NCI-H748 treated with DMSO at 0.1 percent for 48 hours (cell line): Measurements from ENCODE around the gene ABHD12.

Source experiments
- DNase-seq: peaks from one replicate; lab custom pipeline; 2025; lab: John Stamatoyannopoulos, UW

ABHD12 gene

GRCh38 chr20:25256226-25256859, 134.3 kb downstream of the ABHD12 start:
- no peak for DNase-seq

- no peak for DNase-seq
Observed at GRCh38 chr20:25254986-25255680, 135.5 kb downstream of the ABHD12 start.

DNA sequence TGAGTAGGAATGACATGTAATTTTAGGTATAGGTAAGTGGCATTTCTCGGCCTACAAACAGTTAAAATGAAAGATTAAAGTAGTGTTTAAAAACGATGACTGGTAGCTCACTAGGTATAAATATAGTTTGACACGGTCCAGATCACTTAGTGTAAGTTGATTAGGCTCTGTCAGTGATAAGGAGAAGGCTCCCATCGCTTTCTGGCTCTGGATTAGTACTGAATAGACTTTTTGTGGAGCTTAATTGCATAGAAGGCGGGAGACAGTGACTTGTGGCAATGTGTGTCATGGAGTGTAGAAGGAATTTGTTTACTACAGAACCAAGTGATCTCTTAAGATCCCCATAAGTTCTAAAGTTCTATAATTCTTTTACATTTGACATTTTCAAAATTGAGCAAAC, 136.1 kb downstream of the ABHD12 start:
- no peak for DNase-seq

DNA sequence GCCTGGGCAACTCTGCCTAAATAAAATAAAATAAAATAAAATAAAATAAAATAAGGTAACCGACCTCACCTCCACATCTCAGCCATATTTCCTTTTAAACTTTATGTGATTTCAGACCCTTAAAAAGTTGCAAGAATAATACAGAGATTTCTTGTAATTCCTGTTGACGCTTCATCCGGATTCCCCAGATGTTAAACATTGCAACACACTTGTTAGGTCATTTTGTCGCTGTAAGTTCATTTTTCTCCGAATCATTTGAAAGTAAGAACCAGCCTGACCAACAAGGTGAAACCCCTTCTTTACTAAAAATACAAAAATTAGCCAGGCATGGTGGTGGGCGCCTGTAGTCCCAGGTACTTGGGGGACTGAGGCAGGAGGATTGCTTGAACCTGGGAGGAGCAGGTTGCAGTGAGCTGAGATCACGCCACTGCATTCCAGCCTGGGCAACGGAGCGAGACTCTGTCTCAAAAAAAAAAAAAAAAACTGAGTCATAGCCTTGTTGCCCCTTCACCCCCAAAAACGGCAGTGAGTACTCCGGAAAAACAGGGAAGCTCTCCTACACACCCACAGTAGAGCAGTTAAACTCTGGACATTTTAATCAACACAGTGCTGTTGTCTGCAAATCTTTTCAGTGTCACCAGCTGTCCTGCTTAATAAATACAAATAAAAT, 136.9 kb downstream of the ABHD12 start:
- DNase-seq, result no peak

DNA sequence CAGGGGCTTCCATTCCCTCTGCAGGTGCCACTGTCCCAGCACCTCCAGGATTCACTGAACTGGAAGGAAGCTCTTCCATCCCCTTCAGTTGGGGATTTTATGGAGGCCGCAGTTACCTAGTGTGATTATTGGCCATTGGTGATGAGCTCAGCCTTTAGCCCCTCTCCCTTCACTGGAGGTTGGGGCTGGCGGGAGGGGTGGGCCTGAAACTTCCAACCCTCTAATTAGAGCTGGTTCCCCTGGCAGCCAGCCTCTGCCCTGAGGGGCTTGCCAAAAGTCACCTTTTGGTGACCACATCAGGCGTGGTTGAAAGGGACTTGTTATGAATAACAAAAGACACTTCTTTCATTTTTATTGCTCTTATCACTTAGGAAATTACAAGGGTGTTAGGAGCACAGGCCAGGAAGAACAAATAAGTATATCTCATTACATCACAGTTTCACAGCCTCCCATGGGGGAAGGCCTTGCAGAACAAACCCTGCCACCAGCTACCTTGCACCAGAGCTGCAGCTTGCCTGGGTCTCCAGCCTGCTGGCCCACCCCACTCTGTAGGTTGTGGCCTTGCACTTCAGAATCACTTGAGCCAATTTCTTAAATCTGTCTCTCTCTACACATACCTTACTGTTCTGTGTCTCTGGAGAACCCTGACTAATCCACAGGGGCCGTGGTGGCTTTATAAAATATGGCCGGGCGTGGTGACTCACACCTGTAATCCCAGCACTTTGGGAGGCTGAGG, 137.8 kb downstream of the ABHD12 start:
- DNase-seq, result no peak

DNA sequence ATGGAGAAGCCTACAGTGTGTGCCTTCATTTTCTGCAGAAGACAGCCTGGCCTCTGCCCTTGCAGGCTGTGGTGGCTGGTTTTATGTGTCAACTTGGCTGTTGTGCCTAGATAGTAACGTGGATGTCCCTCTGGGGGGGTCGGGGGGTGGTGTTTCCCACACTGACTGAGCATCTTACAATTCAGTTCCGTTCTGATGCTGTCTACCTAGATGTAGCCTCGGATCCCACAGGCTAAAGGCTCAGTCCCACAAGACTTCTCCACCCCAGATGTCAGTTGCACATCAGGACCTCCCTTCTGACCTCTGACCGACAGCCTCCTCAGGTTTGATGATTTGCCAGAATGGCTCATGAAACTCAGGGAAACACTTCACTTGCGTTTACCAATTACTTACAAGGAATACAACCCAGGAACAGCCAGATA, 138.4 kb downstream of the ABHD12 start:
- DNase-seq, result no peak

DNA sequence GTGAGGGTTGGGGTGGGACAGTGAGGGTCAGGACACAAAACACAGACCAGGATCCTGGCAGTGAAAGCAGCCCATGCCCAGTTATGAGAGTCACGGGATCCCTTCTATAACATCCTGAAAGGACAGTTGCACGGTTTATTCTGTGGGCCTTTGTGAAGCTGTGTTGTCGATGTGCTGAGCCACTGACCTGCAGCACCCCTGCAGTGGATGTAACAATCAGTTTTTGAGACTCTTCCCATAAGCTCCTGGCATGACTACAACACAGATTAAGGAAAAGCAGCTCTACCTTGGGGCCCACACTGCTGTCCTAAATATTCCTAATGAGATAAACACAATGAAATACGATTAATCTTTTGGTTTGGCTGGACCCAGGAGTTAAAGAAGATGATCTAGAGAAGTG, 139.1 kb downstream of the ABHD12 start:
- no peak for DNase-seq

DNA sequence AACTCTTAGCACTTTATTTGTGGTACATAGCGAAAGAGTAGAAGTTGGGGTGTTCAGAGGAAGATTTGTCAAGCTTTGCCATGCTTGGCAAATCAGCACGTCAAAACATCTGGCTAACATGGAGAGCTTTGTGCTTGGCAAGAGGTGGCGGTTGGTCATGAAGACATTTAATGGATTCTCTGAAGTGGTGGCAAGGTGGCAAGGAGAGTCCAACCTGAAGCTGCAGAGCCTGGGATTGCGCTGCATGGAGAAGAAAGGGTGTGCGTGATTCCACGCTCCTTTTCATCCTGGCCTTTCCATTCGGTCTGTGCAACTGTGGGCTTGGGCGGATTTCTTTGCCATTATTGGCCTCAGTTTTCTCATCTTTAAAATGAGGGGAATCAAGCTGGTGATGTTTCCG, 139.6 kb downstream of the ABHD12 start:
- DNase-seq, result no peak

GRCh38 chr20:25250508-25250907, 140.1 kb downstream of the ABHD12 start:
- no peak for DNase-seq
